ENCODE results near the gene DHX35. TPM values are rescaled to one million over a fixed set of nuclear protein-coding genes. Genes with fewer than 3 reads are reported as not detected.

The DHX35 gene
- total and polyA plus RNA-seq, 2 of the 13 experiments (the other 11 are each of a cell fraction or from before 2014, with no cell fraction given) = 25.8 to 28.7 TPM

GRCh38 chr20:38926142-38926933 is 35.8 kb upstream of the DHX35 start, which contains the start of gene FAM83D (continued):
- TF ChIP-seq AGO2 (optimal IDR thresholded peaks at IDR 0.05; ENCODE audit: low read depth, low read length) = peak; percentile 89
- TF ChIP-seq RBM22 (optimal IDR thresholded peaks at IDR 0.05; ENCODE audit: low read length) = no peak
- peak; percentile 54; the same call in 1 of the 2 replicates for TF ChIP-seq TFE3 (CRISPR knock-in tag; IDR thresholded peaks at IDR 0.05)
- TF ChIP-seq ZMYM3 (CRISPR knock-in tag; IDR thresholded peaks at IDR 0.05) = peak; percentile 99
- TF ChIP-seq RNF2 (conservative IDR thresholded peaks at IDR 0.05; ENCODE audit: low read depth) = peak; percentile 66
- peak; percentile 100 for TF ChIP-seq ZNF354B (CRISPR knock-in tag; IDR thresholded peaks at IDR 0.05)
- peak; percentile 41; the same call in 1 of the 2 replicates for TF ChIP-seq NFATC3 (CRISPR knock-in tag; IDR thresholded peaks at IDR 0.05)
- TF ChIP-seq MTF1 (CRISPR knock-in tag; IDR thresholded peaks at IDR 0.05) = peak; percentile 87; the same call in 1 of the 2 replicates
- no peak for TF ChIP-seq ZBTB1 (CRISPR knock-in tag; IDR thresholded peaks at IDR 0.05; ENCODE audit: borderline replicate concordance)
- TF ChIP-seq HOXA9 (CRISPR knock-in tag; IDR thresholded peaks at IDR 0.05; ENCODE audit: borderline replicate concordance) = no peak
- peak; percentile 89 for TF ChIP-seq ZNF710 (CRISPR knock-in tag; IDR thresholded peaks at IDR 0.05; ENCODE audit: borderline replicate concordance)
- no peak; the same call in 1 of the 2 replicates for TF ChIP-seq MLX (CRISPR knock-in tag; IDR thresholded peaks at IDR 0.05)
- no peak for TF ChIP-seq GMEB2 (CRISPR knock-in tag; IDR thresholded peaks at IDR 0.05; ENCODE audit: low read depth)
- peak; percentile 95 for TF ChIP-seq ZFP91 (CRISPR knock-in tag; IDR thresholded peaks at IDR 0.05; ENCODE audit: borderline replicate concordance)
- TF ChIP-seq KDM6A (CRISPR knock-in tag; IDR thresholded peaks at IDR 0.05; ENCODE audit: low read depth) = no peak
- TF ChIP-seq PLSCR1 (CRISPR knock-in tag; IDR thresholded peaks at IDR 0.05; ENCODE audit: borderline replicate concordance) = no peak
- TF ChIP-seq ZSCAN30 (CRISPR knock-in tag; IDR thresholded peaks at IDR 0.05) = no peak
- TF ChIP-seq ZNF317 (CRISPR knock-in tag; IDR thresholded peaks at IDR 0.05) = 0 out of 2 replicates have a peak, but pooled peaks have one; percentile 33
- no peak for TF ChIP-seq MBNL3 (CRISPR knock-in tag; conservative IDR thresholded peaks at IDR 0.05)
- peak; percentile 100 for TF ChIP-seq SMYD3 (CRISPR knock-in tag; IDR thresholded peaks at IDR 0.05)
- peak; percentile 74 for TF ChIP-seq AKAP8 (CRISPR knock-in tag; IDR thresholded peaks at IDR 0.05)

Measured in HepG2 (cell line).